ENCODE data around the gene PES1.

DNA sequence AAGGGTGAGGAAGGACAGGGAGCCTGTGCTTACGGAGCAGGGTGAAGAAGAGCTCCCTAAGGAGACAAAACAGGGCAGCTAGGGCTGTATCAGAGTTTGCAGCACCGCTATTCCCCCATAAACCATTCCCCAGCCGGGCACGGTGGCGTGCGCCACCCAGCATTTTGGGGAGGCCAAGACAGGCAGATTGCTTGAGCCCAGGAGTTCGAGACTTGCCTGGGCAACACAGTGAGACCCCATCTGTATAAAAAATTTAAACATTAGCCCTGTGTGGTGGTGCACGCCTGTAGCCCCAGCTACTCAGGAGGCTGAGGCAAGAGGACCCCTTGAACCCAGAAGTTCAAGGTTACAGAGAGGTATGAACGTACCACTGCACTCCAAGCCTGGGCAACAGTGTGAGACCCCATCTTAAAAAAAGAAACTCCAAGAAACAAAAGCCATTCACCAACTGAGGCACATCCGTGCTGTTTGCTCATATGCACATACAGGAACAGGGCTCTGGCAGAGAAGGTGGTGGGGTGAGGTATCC, 22.0 kb downstream of the PES1 start:
- TF ChIP-seq CTCF (conservative IDR thresholded peaks at IDR 0.05 in 1 of 2, IDR thresholded peaks at IDR 0.05 in 1 of 2; ENCODE audit: low read depth in 1 of 2, low read length in 2 of 2) = no peak
- no peak for TF ChIP-seq EZH2 (IDR thresholded peaks at IDR 0.05; ENCODE audit: low read length, missing control alignments)

Data from fibroblast of lung (primary cell).